Tibial artery (tissue), 4 donors: Measurements from ENCODE around the gene F7.

ENCODE experiments used
- DNase-seq, 2 donors: peaks; one replicate each; pipeline ENCODE4 v3.0.0-alpha.2; 2019
- H3K27ac ChIP-seq, 2 donors: fragments of 200-600 bp; sonication (generic) in 1 of 2; 1 replicate in 1 of 2; 2 replicates in 1 of 2; pipeline ENCODE4 v1.5.1; 2018 to 2019; ENCODE audit warnings: mild to moderate bottlenecking in 1 of 2
- H3K27me3 ChIP-seq, 2 donors: fragments of 200-600 bp; sonication (generic) in 1 of 2; one replicate each; pipeline versions ENCODE4 v1.5.1 to v1.6.0; 2016 to 2019
- H3K36me3 ChIP-seq, 3 donors: fragments of 200-600 bp; sonication (generic) in 2 of 3; one replicate each; pipeline ENCODE4 v1.5.1; 2016 to 2019; ENCODE audit warnings: mild to moderate bottlenecking in 2 of 3
- H3K4me1 ChIP-seq, 4 donors: fragments of 200-600 bp; sonication (generic) in 2 of 4; 1 replicate in 3 of 4; 2 replicates in 1 of 4; pipeline ENCODE4 v1.5.1; 2016 to 2019
- H3K4me3 ChIP-seq, 2 donors: fragments of 200-600 bp; sonication (generic) in 1 of 2; 1 replicate in 1 of 2; 2 replicates in 1 of 2; pipeline ENCODE4 v1.5.1; 2018 to 2019; ENCODE audit warnings: mild to moderate bottlenecking in 2 of 2
- H3K9me3 ChIP-seq, 3 donors: fragments of 200-600 bp; sonication (generic) in 1 of 3; one replicate each; pipeline ENCODE4 v1.5.1; 2016 to 2019
- intact Hi-C: fragments of 100-400 bp; cut with DNase I; formaldehyde crosslinking; loops from one replicate; pipeline ENCODE4 v1.15.0; 2023; ENCODE audit warnings: low total_unique reads
- TF ChIP-seq, protein P1 (sequence below), 2 experiments: fragments of 200-600 bp in 1 of 2; fragments of 450-650 bp in 1 of 2; IDR thresholded peaks; one replicate each; pipeline ENCODE4 v1.5.1; 2017 to 2019; ENCODE audit warnings: antibody characterized with exemption in 2 of 2, mild to moderate bottlenecking in 1 of 2, moderate library complexity in 1 of 2

F7 gene

DNA sequence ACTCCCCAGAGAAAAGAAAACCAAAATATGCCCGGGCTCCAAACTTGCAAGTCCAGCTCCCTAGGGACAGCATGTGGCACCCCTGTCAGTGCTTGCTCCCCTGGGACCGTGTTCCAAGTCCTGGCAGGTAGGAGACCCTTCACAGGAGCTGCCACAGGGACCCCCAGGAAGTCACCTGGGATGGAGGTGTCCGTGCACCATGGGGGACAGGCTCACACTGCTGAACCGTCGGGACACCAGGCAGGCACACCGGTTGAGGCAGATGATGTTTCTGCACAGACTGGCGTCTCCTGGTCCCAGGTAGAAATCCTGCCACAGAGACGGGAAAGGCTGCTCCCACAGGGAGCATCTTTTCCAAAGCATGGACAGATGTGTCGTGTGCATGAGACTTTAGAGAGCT, 41.2 kb downstream of the F7 start:
- no peaks in the 10 kb centered on the region for H3K9me3 ChIP-seq
- TF ChIP-seq, protein P1, sequence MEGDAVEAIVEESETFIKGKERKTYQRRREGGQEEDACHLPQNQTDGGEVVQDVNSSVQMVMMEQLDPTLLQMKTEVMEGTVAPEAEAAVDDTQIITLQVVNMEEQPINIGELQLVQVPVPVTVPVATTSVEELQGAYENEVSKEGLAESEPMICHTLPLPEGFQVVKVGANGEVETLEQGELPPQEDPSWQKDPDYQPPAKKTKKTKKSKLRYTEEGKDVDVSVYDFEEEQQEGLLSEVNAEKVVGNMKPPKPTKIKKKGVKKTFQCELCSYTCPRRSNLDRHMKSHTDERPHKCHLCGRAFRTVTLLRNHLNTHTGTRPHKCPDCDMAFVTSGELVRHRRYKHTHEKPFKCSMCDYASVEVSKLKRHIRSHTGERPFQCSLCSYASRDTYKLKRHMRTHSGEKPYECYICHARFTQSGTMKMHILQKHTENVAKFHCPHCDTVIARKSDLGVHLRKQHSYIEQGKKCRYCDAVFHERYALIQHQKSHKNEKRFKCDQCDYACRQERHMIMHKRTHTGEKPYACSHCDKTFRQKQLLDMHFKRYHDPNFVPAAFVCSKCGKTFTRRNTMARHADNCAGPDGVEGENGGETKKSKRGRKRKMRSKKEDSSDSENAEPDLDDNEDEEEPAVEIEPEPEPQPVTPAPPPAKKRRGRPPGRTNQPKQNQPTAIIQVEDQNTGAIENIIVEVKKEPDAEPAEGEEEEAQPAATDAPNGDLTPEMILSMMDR (IDR thresholded peaks at IDR 0.05), result no peak
- DNase-seq, result no peak
- intact Hi-C loops, result no loop called here
- peaks cover 0 to 8% of the 10 kb centered on the region in 2 donors for H3K27me3 ChIP-seq
- no peaks in the 10 kb centered on the region for H3K4me1 ChIP-seq
- H3K36me3 ChIP-seq, result no peaks in the 10 kb centered on the region
- H3K27ac ChIP-seq, result no peak overlapping the region
- H3K4me3 ChIP-seq, result no peak overlapping the region

DNA sequence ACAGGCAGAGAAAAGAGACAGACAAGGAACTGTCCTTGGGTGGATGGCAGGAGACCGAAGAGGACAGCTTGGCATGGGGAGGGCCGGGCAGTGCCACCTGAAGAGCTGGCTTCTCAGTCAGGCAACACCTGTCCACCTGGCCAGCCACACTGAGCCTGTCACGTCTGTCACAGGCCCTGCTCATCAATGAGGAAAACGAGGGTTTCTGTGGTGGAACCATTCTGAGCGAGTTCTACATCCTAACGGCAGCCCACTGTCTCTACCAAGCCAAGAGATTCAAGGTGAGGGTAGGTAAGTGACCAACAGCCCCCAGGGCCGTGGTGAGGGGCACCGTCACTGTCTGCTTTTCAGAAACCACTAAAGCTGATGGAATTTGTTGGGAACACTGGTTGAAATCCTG, 41.6 kb downstream of the F7 start:
- DNase-seq, result no peak
- H3K4me3 ChIP-seq, result no peak overlapping the region
- no peak overlapping the region for H3K27ac ChIP-seq
- H3K9me3 ChIP-seq, result no peaks in the 10 kb centered on the region
- H3K27me3 ChIP-seq, result peaks cover 0 to 8% of the 10 kb centered on the region in 2 donors
- peaks cover 0 to 3% (median 0%) of the 10 kb centered on the region in 4 donors for H3K4me1 ChIP-seq
- intact Hi-C loops, result no loop called here
- TF ChIP-seq, protein P1 (IDR thresholded peaks at IDR 0.05), result no peak
- no peaks in the 10 kb centered on the region for H3K36me3 ChIP-seq

DNA sequence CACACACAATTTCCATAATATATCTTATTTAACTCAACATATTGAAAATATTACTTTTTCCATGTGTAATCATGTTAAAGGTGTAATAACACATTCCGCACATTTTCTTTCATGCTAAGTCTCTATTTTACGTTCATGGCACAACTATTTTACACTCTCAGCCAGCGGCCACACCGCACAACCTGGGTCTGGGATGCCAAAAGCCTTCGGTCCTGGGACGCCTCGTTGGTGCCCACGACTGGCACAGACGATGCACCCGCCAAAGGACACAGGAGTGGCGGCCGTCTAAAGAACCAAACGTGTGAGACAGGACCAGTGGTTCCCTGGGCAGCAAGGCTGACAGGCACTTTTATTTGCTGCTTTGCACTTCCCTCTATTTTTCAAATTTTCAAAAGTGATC, 42.8 kb downstream of the F7 start:
- H3K4me1 ChIP-seq, result peaks cover 0 to 12% (median 8%) of the 10 kb centered on the region in 4 donors
- H3K27ac ChIP-seq, result no peak overlapping the region
- DNase-seq, result no peak

DNA sequence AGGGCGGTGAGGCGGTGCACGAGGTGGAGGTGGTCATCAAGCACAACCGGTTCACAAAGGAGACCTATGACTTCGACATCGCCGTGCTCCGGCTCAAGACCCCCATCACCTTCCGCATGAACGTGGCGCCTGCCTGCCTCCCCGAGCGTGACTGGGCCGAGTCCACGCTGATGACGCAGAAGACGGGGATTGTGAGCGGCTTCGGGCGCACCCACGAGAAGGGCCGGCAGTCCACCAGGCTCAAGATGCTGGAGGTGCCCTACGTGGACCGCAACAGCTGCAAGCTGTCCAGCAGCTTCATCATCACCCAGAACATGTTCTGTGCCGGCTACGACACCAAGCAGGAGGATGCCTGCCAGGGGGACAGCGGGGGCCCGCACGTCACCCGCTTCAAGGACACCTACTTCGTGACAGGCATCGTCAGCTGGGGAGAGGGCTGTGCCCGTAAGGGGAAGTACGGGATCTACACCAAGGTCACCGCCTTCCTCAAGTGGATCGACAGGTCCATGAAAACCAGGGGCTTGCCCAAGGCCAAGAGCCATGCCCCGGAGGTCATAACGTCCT, 43.4 kb downstream of the F7 start:
- Histone ChIP-seq H3K4me1 (peaks cover 0 to 14% (median 8%) of the 10 kb centered on the region in 4 donors), H3K27me3 (peaks cover 0 to 6% of the 10 kb centered on the region in 2 donors), H3K9me3 (no peaks in the 10 kb centered on the region), H3K36me3 (no peaks in the 10 kb centered on the region), H3K4me3 (no peak overlapping the region), H3K27ac (no peak overlapping the region)
- intact Hi-C loops, result no loop called here
- DNase-seq, result no peak
- TF ChIP-seq, protein P1 (IDR thresholded peaks at IDR 0.05), result no peak

More for the DNA sequence above, 42.8 kb downstream of the F7 start:
- Histone ChIP-seq H3K36me3 (no peaks in the 10 kb centered on the region), H3K27me3 (peaks cover 0 to 8% of the 10 kb centered on the region in 2 donors), H3K4me3 (no peak overlapping the region), H3K9me3 (no peaks in the 10 kb centered on the region)
- intact Hi-C loops, result no loop called here
- TF ChIP-seq, protein P1 (IDR thresholded peaks at IDR 0.05), result no peak

DNA sequence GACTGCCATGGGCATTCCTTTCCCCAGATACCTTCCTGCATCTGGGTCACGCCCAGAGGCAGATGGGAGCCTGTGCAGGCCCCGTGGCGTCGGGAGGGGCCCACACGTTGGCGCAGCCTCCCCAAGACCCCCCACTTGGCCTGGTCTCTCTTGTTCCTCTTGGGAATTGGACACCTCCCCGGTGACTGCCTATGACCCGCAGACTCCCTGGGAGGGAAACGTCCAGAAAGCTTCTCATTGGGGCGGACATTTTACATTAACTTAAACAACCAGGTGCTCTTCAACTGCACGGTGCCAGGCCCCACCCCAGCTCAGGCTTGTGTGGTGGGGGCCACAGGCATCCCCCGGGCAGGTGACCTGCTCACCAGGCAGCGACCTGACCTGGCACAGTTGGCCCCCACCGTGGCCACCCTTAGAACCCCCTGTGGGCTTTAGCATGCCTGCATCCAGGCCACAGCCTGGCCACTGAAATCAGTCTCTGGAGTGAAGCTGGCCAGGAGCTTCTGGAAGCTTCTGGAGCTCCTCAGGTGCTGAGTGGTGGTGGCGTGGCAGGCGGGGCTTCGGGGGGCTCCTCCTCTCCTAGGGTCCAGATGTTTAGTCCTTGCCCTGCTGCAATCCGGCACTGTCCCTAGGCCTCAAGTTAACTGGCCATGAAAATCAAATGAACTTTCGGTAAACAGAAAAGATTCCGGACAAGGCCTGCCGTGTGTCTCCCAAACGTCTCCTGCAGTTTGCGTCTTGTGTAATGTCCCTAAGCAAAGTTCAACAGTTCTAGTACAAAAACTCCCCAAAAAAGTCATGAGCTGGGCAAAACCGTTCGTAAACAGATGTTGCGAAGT, 44.3 kb downstream of the F7 start:
- peaks cover 0 to 2% of the 10 kb centered on the region in 2 donors for H3K27me3 ChIP-seq
- H3K4me3 ChIP-seq, result no peak overlapping the region
- intact Hi-C loops, result loop anchor here (10.0 kb wide), 2 partner anchors 55 to 115 kb away; partner anchors contain the start of genes CUL4A and PCID2
- H3K4me1 ChIP-seq, result peaks cover 0 to 19% (median 8%) of the 10 kb centered on the region in 4 donors
- H3K36me3 ChIP-seq, result no peaks in the 10 kb centered on the region
- DNase-seq, result no peak
- H3K27ac ChIP-seq, result no peak overlapping the region
- H3K9me3 ChIP-seq, result no peaks in the 10 kb centered on the region
- TF ChIP-seq, protein P1 (IDR thresholded peaks at IDR 0.05), result no peak
